HepG2 (cell line): ENCODE results near the gene MVP. TPM values are rescaled to one million over a fixed set of nuclear protein-coding genes. Genes with fewer than 3 reads are reported as not detected.

Experiments
- ARID3A ChIP-seq: IDR thresholded peaks from 2 replicates; pipeline ENCODE4 v1.6.1; 2012; ENCODE audit warnings: low read depth, low read length, improper control_type of control experiment
- FOXJ3 ChIP-seq: sonication (generic); formaldehyde crosslinking; IDR thresholded peaks from 2 replicates; pipeline ENCODE4 v1.4.0; 2020; ENCODE audit warnings: missing genetic modification reagents, mild to moderate bottlenecking, borderline replicate concordance
- IKZF4 ChIP-seq: sonication (generic); formaldehyde crosslinking; IDR thresholded peaks from 2 replicates; pipeline ENCODE4 v1.5.1; 2020; ENCODE audit warnings: borderline replicate concordance, mild to moderate bottlenecking, low read depth, missing genetic modification reagents; ENCODE audit errors: not compliant biosample characterization
- NR2C2 ChIP-seq: sonication (generic); formaldehyde crosslinking; IDR thresholded peaks from 2 replicates; pipeline ENCODE4 v1.4.0; 2020; ENCODE audit warnings: missing genetic modification reagents, mild to moderate bottlenecking, moderate library complexity, borderline replicate concordance
- PRDM15 ChIP-seq: sonication (generic); formaldehyde crosslinking; IDR thresholded peaks from 2 replicates; pipeline ENCODE4 v1.4.0; 2020; ENCODE audit warnings: missing genetic modification reagents
- REPIN1 ChIP-seq: sonication (generic); formaldehyde crosslinking; IDR thresholded peaks from 2 replicates; pipeline ENCODE4 v1.8.0; 2022; ENCODE audit warnings: missing genetic modification reagents, low read depth, mild to moderate bottlenecking, borderline replicate concordance
- TMF1 ChIP-seq: sonication (generic); formaldehyde crosslinking; IDR thresholded peaks from 2 replicates; pipeline ENCODE4 v1.8.1; 2022; ENCODE audit warnings: low read depth, missing genetic modification reagents
- TP53 ChIP-seq: sonication (generic); formaldehyde crosslinking; conservative IDR thresholded peaks from 2 replicates; pipeline ENCODE4 v1.4.0; 2020; ENCODE audit warnings: missing genetic modification reagents
- ZNF207 ChIP-seq: fragments of 450-650 bp; IDR thresholded peaks from 2 replicates; pipeline ENCODE4 v1.6.1; 2016; ENCODE audit warnings: antibody characterized with exemption, borderline replicate concordance
- ZNF263 ChIP-seq: sonication (generic); formaldehyde crosslinking; IDR thresholded peaks from 2 replicates; pipeline ENCODE4 v1.4.0; 2020; ENCODE audit warnings: missing genetic modification reagents
- ZNF619 ChIP-seq: sonication (generic); formaldehyde crosslinking; IDR thresholded peaks from 2 replicates; pipeline ENCODE4 v1.4.0; 2020; ENCODE audit warnings: mild to moderate bottlenecking, missing genetic modification reagents
- polyA plus RNA-seq, 8 experiments: library from polyadenylated mRNA; depleted of rRNA in 3 of 8; stranded (reverse) in 7 of 8; unstranded in 1 of 8; fragments of >200 nt; fragmentation: Illumina TruSeq in 4 of 8; extraction: Trizol in 4 of 8; gene quantifications; 2 replicates each; pipeline versions ENCODE4 v1.2.1 to v1.2.3, GENCODE V29; 2011 to 2016; ENCODE audit warnings: low read depth in 4 of 8, missing spikeins in 1 of 8, mixed read lengths in 1 of 8; ENCODE audit not compliant: insufficient read depth in 1 of 8
- total RNA-seq, 5 experiments: library from RNA; depleted of rRNA; stranded (reverse); fragments of >200 nt; fragmentation: Illumina TruSeq; extraction: Trizol; gene quantifications; 2 replicates each; pipeline ENCODE4 v1.2.3, GENCODE V29; 2016; ENCODE audit warnings: low read depth in 1 of 5
- TF ChIP-seq, protein P1 (sequence below): sonication (generic); formaldehyde crosslinking; IDR thresholded peaks from 2 replicates; pipeline ENCODE4 v1.5.0; 2020; ENCODE audit warnings: mild to moderate bottlenecking, missing genetic modification reagents
- TF ChIP-seq, protein P2 (sequence below): sonication (generic); formaldehyde crosslinking; IDR thresholded peaks from 2 replicates; pipeline ENCODE4 v1.8.0; 2022; ENCODE audit warnings: mild to moderate bottlenecking, missing genetic modification reagents, moderate library complexity
- TF ChIP-seq, protein P3 (sequence below): sonication (generic); formaldehyde crosslinking; IDR thresholded peaks from 2 replicates; pipeline ENCODE4 v1.5.0; 2020; ENCODE audit warnings: missing genetic modification reagents
- TF ChIP-seq, protein P4 (sequence below): sonication (generic); formaldehyde crosslinking; conservative IDR thresholded peaks from 2 replicates; pipeline ENCODE4 v1.8.1; 2023; ENCODE audit warnings: missing genetic modification reagents

Gene MVP
- total and polyA plus RNA-seq, 2 of the 13 experiments (the other 11 are each of a cell fraction or from before 2014, with no cell fraction given) = 22.9 to 43.5 TPM

DNA sequence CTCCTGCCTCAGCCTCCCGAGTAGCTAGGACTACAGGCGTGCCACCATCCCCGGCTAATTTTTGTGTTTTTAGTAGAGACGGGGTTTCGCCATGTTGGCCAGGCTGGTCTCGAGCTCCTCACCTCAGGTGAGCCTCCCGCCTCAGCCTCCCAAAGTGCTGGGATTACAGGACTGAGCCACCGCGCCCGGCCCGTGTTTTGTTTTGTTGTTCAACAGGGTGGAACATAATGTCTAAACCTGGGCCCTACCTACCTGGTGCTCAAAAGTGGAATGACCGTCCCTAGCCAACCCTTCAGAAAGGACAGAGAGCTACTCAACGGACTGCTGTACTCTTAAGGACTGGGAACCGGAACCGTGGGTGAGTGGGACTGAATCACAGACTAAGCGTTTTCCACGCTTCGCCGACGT lies 30.5 kb upstream of the MVP start (continued):
- TF ChIP-seq, protein P1, sequence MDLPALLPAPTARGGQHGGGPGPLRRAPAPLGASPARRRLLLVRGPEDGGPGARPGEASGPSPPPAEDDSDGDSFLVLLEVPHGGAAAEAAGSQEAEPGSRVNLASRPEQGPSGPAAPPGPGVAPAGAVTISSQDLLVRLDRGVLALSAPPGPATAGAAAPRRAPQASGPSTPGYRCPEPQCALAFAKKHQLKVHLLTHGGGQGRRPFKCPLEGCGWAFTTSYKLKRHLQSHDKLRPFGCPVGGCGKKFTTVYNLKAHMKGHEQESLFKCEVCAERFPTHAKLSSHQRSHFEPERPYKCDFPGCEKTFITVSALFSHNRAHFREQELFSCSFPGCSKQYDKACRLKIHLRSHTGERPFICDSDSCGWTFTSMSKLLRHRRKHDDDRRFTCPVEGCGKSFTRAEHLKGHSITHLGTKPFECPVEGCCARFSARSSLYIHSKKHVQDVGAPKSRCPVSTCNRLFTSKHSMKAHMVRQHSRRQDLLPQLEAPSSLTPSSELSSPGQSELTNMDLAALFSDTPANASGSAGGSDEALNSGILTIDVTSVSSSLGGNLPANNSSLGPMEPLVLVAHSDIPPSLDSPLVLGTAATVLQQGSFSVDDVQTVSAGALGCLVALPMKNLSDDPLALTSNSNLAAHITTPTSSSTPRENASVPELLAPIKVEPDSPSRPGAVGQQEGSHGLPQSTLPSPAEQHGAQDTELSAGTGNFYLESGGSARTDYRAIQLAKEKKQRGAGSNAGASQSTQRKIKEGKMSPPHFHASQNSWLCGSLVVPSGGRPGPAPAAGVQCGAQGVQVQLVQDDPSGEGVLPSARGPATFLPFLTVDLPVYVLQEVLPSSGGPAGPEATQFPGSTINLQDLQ = peak; percentile 47
- TF ChIP-seq, protein P2, sequence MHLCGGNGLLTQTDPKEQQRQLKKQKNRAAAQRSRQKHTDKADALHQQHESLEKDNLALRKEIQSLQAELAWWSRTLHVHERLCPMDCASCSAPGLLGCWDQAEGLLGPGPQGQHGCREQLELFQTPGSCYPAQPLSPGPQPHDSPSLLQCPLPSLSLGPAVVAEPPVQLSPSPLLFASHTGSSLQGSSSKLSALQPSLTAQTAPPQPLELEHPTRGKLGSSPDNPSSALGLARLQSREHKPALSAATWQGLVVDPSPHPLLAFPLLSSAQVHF (CRISPR knock-in tag) = no peak
- TF ChIP-seq, protein P3, sequence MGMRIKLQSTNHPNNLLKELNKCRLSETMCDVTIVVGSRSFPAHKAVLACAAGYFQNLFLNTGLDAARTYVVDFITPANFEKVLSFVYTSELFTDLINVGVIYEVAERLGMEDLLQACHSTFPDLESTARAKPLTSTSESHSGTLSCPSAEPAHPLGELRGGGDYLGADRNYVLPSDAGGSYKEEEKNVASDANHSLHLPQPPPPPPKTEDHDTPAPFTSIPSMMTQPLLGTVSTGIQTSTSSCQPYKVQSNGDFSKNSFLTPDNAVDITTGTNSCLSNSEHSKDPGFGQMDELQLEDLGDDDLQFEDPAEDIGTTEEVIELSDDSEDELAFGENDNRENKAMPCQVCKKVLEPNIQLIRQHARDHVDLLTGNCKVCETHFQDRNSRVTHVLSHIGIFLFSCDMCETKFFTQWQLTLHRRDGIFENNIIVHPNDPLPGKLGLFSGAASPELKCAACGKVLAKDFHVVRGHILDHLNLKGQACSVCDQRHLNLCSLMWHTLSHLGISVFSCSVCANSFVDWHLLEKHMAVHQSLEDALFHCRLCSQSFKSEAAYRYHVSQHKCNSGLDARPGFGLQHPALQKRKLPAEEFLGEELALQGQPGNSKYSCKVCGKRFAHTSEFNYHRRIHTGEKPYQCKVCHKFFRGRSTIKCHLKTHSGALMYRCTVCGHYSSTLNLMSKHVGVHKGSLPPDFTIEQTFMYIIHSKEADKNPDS (CRISPR knock-in tag) = 0 out of 2 replicates have a peak, but pooled peaks have one; percentile 27
- TF ChIP-seq ZNF207 (no peak), ZNF263 (CRISPR knock-in tag) (no peak), NR2C2 (CRISPR knock-in tag) (no peak), TMF1 (no peak), PRDM15 (0 out of 2 replicates have a peak, but pooled peaks have one; percentile 1), ZNF619 (CRISPR knock-in tag) (0 out of 2 replicates have a peak, but pooled peaks have one; percentile 11), FOXJ3 (CRISPR knock-in tag) (no peak), ARID3A (no peak; the same call in 1 of the 2 replicates), IKZF4 (CRISPR knock-in tag) (peak; percentile 6), REPIN1 (CRISPR knock-in tag) (no peak), TP53 (peak; percentile 59; the same call in 1 of the 2 replicates)
- TF ChIP-seq, protein P4, sequence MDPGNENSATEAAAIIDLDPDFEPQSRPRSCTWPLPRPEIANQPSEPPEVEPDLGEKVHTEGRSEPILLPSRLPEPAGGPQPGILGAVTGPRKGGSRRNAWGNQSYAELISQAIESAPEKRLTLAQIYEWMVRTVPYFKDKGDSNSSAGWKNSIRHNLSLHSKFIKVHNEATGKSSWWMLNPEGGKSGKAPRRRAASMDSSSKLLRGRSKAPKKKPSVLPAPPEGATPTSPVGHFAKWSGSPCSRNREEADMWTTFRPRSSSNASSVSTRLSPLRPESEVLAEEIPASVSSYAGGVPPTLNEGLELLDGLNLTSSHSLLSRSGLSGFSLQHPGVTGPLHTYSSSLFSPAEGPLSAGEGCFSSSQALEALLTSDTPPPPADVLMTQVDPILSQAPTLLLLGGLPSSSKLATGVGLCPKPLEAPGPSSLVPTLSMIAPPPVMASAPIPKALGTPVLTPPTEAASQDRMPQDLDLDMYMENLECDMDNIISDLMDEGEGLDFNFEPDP (CRISPR knock-in tag) = 0 out of 2 replicates have a peak, but pooled peaks have one; percentile 27
